Osteoblast (primary cell): Measurements from ENCODE around the gene ZNF330. TPM values are rescaled to one million over a fixed set of nuclear protein-coding genes. Genes with fewer than 3 reads are reported as not detected.
A peak's percentile ranks its signal among the peaks of the same experiment; 100 is the strongest.

Experiments used
- DNase-seq: peaks from one replicate; pipeline ENCODE4 v3.0.0; 2011; ENCODE audit warnings: low spot score, mixed read lengths; ENCODE audit not compliant: insufficient read length; ENCODE audit errors: missing footprints
- H2AFZ ChIP-seq: 2 replicates; pipeline ENCODE4 v1.6.0; 2011; ENCODE audit warnings: mild to moderate bottlenecking, low read length
- H3K27ac ChIP-seq: 2 replicates; pipeline ENCODE4 v1.5.1; 2011; ENCODE audit warnings: mild to moderate bottlenecking, low read depth, low read length, moderate library complexity
- H3K27me3 ChIP-seq: 2 replicates; pipeline ENCODE4 v1.6.0; 2012; ENCODE audit warnings: mild to moderate bottlenecking, control low read depth, inconsistent platforms, low read length, moderate library complexity; ENCODE audit not compliant: insufficient read depth
- H3K36me3 ChIP-seq: 2 replicates; pipeline ENCODE4 v1.5.1; 2011; ENCODE audit warnings: mild to moderate bottlenecking, low read length, control low read depth, moderate library complexity; ENCODE audit not compliant: insufficient read depth
- H3K4me1 ChIP-seq: 2 replicates; pipeline ENCODE4 v1.5.1; 2011; ENCODE audit warnings: mild to moderate bottlenecking, low read length, control low read depth, moderate library complexity; ENCODE audit not compliant: insufficient read depth
- H3K4me2 ChIP-seq: 2 replicates; pipeline ENCODE4 v1.6.0; 2011; ENCODE audit warnings: mild to moderate bottlenecking, low read length; ENCODE audit not compliant: insufficient read depth
- H3K4me3 ChIP-seq: fragments of 200-600 bp; sonication (generic); 3 replicates; pipeline ENCODE4 v1.5.1; 2012; ENCODE audit warnings: mild to moderate bottlenecking, low read length, inconsistent platforms; ENCODE audit not compliant: insufficient read depth
- H3K79me2 ChIP-seq: 2 replicates; pipeline ENCODE4 v1.6.0; 2012; ENCODE audit warnings: mild to moderate bottlenecking, low read length, control low read depth, inconsistent platforms; ENCODE audit not compliant: insufficient read depth
- H3K9me3 ChIP-seq: 2 replicates; pipeline ENCODE4 v1.5.1; 2011; ENCODE audit warnings: low read depth, low read length, control low read depth
- H4K20me1 ChIP-seq: 2 replicates; pipeline ENCODE4 v1.6.0; 2012; ENCODE audit warnings: mild to moderate bottlenecking, low read length, control low read depth; ENCODE audit not compliant: insufficient read depth
- CTCF ChIP-seq: IDR thresholded peaks from 2 replicates; pipeline ENCODE4 v1.5.1; 2011; ENCODE audit warnings: mild to moderate bottlenecking, low read depth, low read length, moderate library complexity; ENCODE audit errors: extremely low read depth
- total RNA-seq: library from RNA; depleted of rRNA; stranded (reverse); fragments of >200 nt; gene quantifications from 2 replicates; pipeline ENCODE4 v1.2.3, GENCODE V29; 2012

The ZNF330 gene
- total RNA-seq, 1 donor, result 33.7 TPM

- TF ChIP-seq CTCF, result no peak
- Histone ChIP-seq H3K27ac (no peak overlapping the region), H4K20me1 (no peaks in the 10 kb centered on the region), H3K36me3 (no peaks in the 10 kb centered on the region), H2AFZ (no peak overlapping the region), H3K9me3 (no peaks in the 10 kb centered on the region), H3K79me2 (no peaks in the 10 kb centered on the region), H3K4me3 (no peak overlapping the region), H3K4me2 (no peak overlapping the region), H3K4me1 (no peaks in the 10 kb centered on the region), H3K27me3 (peaks cover 11% of the 10 kb centered on the region)
- DNase-seq, result no peak
Measured at GRCh38 chr4:141193516-141194034, 27.1 kb upstream of the ZNF330 start.

GRCh38 chr4:141195095-141195707, 25.5 kb upstream of the ZNF330 start:
- Histone ChIP-seq H3K79me2 (no peaks in the 10 kb centered on the region), H3K27ac (no peak overlapping the region), H2AFZ (no peak overlapping the region), H4K20me1 (no peaks in the 10 kb centered on the region), H3K4me3 (no peak overlapping the region), H3K36me3 (no peaks in the 10 kb centered on the region), H3K9me3 (no peaks in the 10 kb centered on the region), H3K27me3 (peaks cover 4% of the 10 kb centered on the region), H3K4me2 (no peak overlapping the region), H3K4me1 (no peaks in the 10 kb centered on the region)
- DNase-seq, result no peak
- no peak for TF ChIP-seq CTCF

GRCh38 chr4:141196227-141196933, 24.3 kb upstream of the ZNF330 start:
- no peak for DNase-seq
- H3K4me1 ChIP-seq, result no peaks in the 10 kb centered on the region
- H3K27ac ChIP-seq, result no peak overlapping the region
- no peak overlapping the region for H3K4me2 ChIP-seq
- H4K20me1 ChIP-seq, result no peaks in the 10 kb centered on the region
- H3K27me3 ChIP-seq, result peaks cover 4% of the 10 kb centered on the region
- H3K4me3 ChIP-seq, result no peak overlapping the region
- no peaks in the 10 kb centered on the region for H3K9me3 ChIP-seq
- no peaks in the 10 kb centered on the region for H3K36me3 ChIP-seq
- no peak overlapping the region for H2AFZ ChIP-seq
- no peak for TF ChIP-seq CTCF
- H3K79me2 ChIP-seq, result no peaks in the 10 kb centered on the region

DNA sequence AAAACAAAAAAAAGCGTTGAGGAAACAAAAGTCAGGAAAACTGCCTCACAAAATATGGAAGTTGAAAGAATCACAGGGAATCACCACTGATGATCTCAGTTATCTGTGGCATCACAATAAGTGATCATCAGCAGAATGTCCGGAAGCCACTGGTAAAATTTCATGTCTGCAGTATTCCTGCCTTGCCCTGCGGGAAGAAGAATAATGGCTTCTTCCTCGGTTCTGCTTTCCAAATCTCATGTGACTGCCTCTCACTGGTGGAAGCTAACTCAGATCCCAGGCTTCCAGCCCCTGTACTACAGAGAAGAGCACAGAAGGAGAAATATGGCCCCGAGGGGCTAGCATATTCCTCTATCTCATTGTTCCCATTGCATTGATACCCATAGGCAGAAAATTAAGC, 12.7 kb upstream of the ZNF330 start:
- no peaks in the 10 kb centered on the region for H3K36me3 ChIP-seq
- H3K27me3 ChIP-seq, result peaks cover 18% of the 10 kb centered on the region
- peak; percentile 30 for DNase-seq
- TF ChIP-seq CTCF, result no peak
- H3K27ac ChIP-seq, result no peak overlapping the region
- no peaks in the 10 kb centered on the region for H3K4me1 ChIP-seq
- no peaks in the 10 kb centered on the region for H3K79me2 ChIP-seq
- no peaks in the 10 kb centered on the region for H3K9me3 ChIP-seq
- H2AFZ ChIP-seq, result peak overlapping the region; percentile 3
- no peak overlapping the region for H3K4me2 ChIP-seq
- H3K4me3 ChIP-seq, result no peak overlapping the region
- no peaks in the 10 kb centered on the region for H4K20me1 ChIP-seq
